Hindlimb muscle (tissue), 1 donor: Measurements from ENCODE around the gene ARVCF. TPM values are rescaled to one million over a fixed set of nuclear protein-coding genes. Genes with fewer than 3 reads are reported as not detected.

Experiments
- DNase-seq: peaks from one replicate; pipeline ENCODE4 v3.0.0-alpha.2; 2013
- polyA plus RNA-seq: library from polyadenylated mRNA; unstranded; fragments of 120-200 nt; gene quantifications from one replicate; pipeline ENCODE4 v1.2.1, GENCODE V29; 2013; ENCODE audit not compliant: insufficient read length

Gene ARVCF
- polyA plus RNA-seq, 1 donor = 134 TPM

DNA sequence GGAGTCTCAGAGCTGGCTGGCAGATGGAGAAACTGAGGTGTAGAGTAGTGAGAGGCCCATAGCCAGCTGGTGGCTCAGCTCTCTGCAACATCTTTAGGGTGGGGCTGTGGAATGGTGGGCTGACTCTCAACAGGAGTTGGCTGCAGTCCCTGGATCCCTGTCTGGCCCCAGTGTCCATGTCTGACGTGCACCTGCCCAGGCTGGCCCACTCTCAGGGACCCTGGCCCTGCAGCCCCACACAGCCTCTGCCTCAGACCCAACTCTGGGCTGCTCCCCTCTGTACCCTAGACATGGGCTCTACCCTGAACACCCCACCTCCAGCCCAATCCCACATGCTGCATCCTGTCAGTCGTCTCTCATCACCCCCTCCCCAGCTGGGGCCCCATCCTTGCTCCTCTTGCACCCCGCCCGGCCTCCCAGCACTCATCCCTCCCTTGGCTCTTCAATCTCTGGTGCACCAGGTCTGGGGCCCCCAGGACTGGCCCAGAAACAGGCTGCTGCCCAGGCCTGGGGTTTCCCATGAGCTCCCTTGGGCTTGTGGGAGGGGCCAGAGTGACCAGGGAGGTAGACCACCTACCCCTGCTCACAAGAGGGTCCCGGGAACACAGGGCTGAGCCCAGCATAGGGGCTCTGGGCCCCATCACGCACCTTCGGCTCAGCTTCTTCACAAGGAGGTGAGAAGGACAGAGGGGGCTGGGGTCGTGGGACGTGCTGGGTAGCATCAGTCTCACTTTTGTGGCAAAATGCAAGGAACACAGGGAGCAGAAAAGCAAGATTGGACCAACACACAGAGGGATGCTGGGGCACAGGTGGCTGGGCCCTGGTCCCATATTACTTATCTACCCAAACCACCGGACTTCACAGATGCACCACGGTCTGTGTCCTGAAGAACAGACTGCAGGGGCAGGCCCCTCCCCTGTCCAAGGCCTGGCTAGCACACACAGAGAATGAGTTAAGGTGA lies 31.5 kb downstream of the ARVCF start:
- DNase-seq = no peak

DNA sequence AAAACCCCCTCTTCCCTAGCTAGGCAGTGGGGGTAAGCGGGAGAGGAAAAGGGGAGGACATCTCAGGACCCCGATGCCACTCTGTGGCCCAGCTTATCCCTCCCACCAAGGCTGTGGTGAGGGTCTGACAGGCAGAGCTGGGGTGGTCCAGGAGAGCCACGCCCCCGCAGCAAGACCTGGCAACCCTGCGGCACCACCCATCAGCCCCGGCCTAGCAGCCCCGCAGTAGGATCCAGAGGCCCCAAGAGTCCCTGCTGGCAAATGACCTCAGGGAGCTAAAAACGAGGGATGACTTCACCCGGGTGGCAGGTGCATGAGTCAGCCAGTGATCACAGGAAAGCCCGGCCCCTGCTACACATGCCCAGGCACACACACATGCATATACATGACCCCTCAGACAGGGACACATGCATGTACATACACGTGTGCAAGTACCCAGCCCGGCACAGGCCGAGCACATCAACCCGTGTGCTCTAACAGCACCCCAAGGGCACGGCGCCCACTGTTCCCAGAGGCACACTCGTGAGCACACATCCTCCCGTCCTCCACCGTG lies 32.3 kb downstream of the ARVCF start:
- DNase-seq = no peak

GRCh38 chr22:19983741-19984140 lies 32.9 kb downstream of the ARVCF start:
- DNase-seq = no peak

DNA sequence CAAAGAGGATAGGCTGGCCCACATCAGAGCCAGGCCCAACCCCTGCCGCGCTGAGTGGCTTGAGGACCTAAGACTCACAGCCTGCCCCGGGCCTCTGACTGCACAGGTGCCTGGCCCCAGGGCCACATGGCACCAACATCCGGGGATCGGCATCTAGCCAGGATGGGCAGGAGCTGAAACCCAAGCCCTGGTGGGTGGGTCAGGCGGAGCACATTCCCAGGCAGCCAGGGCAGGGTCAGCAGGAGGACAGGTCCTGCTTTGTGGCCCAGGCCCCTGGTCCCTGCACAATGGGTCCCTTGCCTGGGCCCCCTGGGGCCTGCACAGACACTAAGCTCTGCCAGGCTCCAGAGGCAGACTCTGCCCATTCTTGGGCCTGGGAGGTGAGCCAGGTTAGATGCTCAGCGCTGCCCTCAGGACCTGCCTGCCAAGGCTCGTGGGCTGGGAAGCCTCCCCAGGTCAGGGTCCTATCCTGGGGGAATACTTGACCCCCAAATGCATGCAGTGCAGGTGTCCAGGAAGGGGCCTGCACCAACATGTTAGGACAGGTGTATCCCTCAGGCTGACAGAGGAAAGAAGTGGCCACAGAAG lies 33.5 kb downstream of the ARVCF start:
- DNase-seq = no peak

DNA sequence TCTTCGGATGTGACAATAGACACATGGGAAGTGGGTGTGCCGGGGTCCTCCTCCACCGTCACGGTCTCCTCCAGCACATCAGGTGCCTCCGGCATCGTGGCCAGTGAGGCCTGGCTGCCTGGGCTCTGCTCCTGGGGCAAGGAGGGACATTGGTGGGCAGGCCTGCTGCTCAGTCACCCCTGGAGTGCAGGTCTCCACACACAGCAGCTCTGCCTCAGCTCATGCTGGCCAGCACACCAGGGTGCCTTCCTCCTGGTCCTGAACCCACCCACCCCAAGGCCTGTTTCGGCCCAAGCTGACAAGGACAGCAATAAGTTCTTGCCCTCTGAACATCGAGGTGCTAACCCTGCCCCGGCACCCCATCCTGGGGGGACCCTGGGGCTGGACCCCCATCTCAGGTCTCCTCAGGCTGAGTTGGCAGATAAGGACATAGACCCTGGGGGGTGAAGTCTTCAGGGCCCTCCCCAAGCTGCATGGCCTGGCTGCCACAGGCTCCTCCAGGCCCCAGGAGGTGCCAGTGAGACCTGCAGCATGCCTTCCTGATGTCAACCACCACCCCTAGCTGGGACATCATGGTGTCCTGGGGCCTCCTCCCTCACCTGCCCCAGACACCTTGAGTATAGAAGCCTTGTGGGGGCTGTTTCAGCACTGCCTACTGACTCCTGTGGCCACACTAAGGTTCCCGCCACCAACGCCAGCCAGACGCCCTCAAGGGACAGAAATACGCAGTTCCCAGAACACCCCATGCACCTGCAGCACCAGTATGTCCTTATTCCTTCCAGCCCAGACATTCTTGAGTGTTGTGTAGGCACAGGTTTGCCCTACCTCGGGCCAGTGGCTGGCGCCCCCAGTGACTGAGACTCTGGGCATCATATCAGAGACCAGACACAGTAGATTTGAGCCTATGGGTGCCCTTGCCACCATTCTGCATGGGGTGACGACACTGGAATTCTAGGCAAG lies 34.4 kb downstream of the ARVCF start:
- no peak for DNase-seq

DNA sequence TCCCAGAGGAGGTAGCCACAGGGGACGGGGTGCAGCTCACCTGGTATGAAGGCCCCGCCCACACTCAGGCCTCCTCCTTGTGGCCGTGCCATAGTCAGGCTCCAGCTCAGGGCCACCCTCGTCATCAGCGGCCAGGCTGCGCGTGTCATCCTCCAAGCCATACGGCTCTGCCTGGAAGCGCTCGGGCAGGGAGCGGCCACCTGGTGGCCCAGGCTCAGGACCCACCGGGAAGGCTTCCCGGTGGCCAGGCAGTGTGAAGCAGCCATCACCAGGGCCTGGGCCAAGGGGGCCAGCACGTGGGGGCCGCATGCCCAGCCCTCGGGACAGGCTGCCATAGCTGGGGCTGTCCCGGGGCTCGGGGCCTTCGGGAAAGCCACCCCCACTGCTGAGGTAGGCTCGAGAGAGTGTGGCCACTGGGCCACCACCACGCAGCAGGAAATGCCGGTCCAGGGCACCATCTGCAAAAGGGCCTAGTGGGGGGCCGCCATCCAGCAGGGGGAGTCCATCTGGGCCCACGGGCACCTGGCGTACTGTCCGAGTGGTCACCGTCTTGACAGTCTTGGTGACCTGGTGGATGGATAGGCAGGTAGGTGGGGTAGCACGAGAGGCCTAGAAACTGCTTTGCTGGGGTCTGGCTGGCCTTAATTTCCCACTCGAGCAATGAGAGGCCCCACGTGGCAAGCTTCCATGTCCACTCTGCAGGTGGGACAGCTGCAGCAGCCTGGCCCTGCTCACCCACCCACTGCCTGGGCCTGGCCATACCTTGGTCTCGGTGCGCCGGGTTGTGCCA lies 35.3 kb downstream of the ARVCF start:
- DNase-seq = no peak

DNA sequence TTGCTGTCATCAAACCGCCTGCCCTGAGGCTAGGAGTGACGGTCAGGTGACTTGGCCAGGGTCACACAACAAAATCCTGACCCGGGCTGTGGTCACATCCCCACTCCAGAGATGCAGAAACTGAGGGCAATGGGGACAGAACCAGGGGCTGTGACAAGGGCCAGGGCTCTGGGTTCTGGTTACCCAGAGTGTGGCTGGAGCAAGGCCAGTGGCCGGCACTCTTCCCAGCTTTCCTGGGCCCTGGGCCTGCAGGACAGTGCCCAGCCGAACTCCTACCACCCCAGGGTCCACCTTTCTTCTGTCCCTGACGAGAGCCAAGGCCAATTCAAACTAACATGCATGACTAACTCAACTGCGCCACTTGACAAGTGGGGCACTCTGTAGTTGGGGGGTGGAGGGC lies 35.9 kb downstream of the ARVCF start:
- DNase-seq = no peak

- no peak for DNase-seq
These were observed 36.7 kb downstream of the ARVCF start for GRCh38 chr22:19979712-19980493.

DNA sequence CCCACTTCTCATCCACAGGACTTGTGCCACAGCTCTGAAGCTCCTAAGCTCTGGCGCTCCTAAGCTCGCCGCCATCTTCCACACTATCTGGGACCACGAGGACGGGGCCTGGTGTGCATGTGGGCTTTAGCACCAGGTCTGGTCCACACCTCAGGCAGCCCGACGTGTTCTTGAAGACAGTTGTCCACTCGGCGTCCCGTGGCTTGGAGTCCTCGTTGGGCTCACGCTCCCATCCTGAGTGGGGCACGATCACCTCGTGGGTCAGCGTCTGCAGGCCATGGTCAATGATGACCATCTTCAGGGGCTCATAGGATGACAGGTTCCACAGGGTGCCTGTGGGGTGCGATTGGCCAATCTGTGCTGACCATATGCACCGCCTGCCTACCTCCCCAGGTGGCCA lies 37.9 kb downstream of the ARVCF start:
- no peak for DNase-seq

DNA sequence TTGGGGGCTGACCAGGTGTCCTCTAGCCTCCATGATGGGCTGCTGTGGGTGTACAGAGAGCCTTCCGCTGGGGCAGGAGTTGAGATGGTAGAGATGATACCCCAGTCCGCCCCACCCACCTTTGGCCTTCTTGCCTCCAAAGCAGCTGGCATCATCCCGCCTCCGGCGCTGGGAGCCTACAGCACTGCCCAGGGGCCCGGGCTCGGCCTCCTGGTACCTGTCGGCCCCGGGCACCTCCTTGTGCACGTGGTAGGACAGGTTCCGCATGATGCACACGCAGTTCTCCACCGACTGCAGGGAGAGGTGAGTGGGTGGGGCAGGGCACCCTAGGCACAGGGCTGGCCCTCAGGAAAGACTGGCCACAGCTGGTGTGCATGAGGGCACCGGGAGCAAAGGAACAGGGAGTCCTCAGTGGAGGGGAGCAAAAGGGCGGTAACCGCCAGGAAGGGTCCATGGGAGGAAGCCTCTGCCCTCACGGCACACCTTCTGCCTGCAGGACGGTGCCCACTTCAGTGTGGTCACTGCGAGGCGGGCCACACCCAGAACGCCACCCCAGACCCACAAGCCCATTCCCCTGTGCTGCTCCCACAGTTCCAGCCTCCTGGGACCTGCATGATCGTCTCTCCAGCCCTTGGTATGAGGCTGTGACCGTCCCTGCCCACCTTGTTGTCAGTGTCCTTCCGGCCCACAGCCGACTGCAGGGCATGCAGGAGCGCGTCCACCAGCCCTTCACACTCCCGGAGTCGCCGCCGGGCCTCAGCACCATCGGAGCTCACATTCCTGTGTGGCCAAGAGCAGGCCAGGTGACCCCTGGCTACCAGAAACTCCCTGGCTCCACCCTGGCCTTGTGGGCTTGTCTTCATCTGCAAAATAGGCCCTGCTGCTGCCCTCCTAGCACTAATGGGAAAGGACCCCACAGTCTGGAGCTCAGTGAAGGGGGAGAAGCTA lies 39.1 kb downstream of the ARVCF start:
- no peak for DNase-seq

DNA sequence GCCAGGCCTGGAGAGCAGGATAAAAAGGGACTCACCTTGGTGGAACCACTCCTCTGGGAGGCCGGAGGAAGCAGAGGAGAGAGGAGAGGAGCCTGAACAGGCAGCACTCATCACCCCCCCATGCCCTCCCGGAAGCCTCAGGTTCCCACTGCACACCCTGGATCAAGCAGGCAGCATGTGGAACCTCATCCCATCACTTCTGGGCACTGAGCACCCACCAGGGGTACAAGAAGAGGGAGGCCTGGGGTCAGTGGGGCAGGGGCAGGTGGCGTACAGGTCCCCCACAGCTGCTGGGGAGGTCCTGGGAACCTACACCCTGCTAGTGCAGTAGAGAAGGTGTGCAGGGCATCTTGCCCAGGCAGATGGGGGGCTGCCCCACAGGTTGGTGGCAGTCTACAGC lies 40.0 kb downstream of the ARVCF start:
- DNase-seq = no peak

GRCh38 chr22:19975707-19976035 lies 41.0 kb downstream of the ARVCF start:
- no peak for DNase-seq

GRCh38 chr22:19974935-19975706 lies 41.5 kb downstream of the ARVCF start:
- no peak for DNase-seq

DNA sequence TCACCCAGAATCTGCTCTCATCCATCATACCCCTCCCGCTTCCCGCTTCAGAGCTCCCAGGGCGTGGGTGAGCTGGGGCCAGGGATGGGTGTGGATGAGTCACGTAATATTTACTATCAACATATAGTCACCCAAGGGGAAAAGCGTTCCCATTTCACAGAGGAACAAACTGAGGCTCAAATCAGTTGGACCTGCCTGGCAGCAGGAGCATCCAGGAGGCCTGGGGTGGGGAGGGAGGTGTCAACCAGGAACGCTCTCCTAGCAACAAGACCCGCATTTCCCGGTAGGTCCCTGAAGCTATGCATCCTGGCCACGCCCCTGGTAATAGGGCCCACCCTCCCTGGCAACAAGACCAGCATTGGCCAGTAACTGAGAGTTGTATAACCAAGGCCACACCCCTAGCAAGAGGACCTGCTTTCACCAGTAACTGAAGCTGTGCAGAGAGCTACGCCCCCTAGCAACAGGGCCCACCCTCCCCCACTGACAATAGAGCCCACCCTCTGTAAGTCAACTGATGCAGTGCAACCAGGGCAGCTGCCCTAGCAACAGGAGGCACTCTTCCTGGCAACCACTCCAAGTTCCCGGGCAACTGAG lies 42.3 kb downstream of the ARVCF start:
- no peak for DNase-seq

GRCh38 chr22:19973551-19974267 lies 42.9 kb downstream of the ARVCF start:
- no peak for DNase-seq

GRCh38 chr22:19972652-19973550 lies 43.7 kb downstream of the ARVCF start:
- no peak for DNase-seq

GRCh38 chr22:19972251-19972650 lies 44.4 kb downstream of the ARVCF start:
- DNase-seq = no peak
